22Rv1 (cell line): ENCODE measurements around the gene OPRL1.
"Not testable (repeated sequence)": the region's sequence is repeated elsewhere in the genome, so short reads cannot be mapped to it uniquely, and the experiment has no call there.

Experiments used
- ZFX ChIP-seq: fragments of 450-650 bp; IDR thresholded peaks from 2 replicates; pipeline ENCODE4 v1.6.1; 2017; ENCODE audit warnings: antibody characterized with exemption, borderline replicate concordance
- TF ChIP-seq, protein P1 (sequence below): fragments of 450-650 bp; IDR thresholded peaks from 2 replicates; pipeline ENCODE4 v1.5.1; 2017; ENCODE audit warnings: mild to moderate bottlenecking

DNA sequence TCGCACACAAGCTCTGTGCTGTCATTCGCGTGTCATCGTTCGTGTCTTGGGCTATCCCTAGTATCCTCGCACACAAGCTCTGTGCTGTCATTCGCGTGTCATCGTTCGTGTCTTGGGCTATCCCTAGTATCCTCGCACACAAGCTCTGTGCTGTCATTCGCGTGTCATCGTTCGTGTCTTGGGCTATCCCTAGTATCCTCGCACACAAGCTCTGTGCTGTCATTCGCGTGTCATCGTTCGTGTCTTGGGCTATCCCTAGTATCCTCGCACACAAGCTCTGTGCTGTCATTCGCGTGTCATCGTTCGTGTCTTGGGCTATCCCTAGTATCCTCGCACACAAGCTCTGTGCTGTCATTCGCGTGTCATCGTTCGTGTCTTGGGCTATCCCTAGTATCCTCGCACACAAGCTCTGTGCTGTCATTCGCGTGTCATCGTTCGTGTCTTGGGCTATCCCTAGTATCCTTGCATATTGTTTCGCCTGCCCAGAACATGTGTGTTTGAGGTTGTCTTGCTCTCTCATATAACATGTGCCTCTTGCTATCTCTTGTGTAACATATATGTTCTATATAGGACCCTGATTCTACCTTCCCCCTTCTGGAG lies 7.4 kb downstream of the OPRL1 start:
- TF ChIP-seq, protein P1, sequence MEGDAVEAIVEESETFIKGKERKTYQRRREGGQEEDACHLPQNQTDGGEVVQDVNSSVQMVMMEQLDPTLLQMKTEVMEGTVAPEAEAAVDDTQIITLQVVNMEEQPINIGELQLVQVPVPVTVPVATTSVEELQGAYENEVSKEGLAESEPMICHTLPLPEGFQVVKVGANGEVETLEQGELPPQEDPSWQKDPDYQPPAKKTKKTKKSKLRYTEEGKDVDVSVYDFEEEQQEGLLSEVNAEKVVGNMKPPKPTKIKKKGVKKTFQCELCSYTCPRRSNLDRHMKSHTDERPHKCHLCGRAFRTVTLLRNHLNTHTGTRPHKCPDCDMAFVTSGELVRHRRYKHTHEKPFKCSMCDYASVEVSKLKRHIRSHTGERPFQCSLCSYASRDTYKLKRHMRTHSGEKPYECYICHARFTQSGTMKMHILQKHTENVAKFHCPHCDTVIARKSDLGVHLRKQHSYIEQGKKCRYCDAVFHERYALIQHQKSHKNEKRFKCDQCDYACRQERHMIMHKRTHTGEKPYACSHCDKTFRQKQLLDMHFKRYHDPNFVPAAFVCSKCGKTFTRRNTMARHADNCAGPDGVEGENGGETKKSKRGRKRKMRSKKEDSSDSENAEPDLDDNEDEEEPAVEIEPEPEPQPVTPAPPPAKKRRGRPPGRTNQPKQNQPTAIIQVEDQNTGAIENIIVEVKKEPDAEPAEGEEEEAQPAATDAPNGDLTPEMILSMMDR: not testable (repeated sequence)
- not testable (repeated sequence) for TF ChIP-seq ZFX
